ENCODE measurements around the gene DNAH14. TPM values are rescaled to one million over a fixed set of nuclear protein-coding genes. Genes with fewer than 3 reads are reported as not detected.
"Not testable (repeated sequence)": the region's sequence is repeated elsewhere in the genome, so short reads cannot be mapped to it uniquely, and the experiment has no call there.

Gene DNAH14
- 35.2 TPM for polyA plus RNA-seq (2013, experiment 1 of 4)
- 36.4 TPM for polyA plus RNA-seq (2013, experiment 2 of 4)
- 38.8 TPM for polyA plus RNA-seq (2013, experiment 3 of 4)
- polyA plus RNA-seq (2013, experiment 4 of 4) = 41.4 TPM

DNA sequence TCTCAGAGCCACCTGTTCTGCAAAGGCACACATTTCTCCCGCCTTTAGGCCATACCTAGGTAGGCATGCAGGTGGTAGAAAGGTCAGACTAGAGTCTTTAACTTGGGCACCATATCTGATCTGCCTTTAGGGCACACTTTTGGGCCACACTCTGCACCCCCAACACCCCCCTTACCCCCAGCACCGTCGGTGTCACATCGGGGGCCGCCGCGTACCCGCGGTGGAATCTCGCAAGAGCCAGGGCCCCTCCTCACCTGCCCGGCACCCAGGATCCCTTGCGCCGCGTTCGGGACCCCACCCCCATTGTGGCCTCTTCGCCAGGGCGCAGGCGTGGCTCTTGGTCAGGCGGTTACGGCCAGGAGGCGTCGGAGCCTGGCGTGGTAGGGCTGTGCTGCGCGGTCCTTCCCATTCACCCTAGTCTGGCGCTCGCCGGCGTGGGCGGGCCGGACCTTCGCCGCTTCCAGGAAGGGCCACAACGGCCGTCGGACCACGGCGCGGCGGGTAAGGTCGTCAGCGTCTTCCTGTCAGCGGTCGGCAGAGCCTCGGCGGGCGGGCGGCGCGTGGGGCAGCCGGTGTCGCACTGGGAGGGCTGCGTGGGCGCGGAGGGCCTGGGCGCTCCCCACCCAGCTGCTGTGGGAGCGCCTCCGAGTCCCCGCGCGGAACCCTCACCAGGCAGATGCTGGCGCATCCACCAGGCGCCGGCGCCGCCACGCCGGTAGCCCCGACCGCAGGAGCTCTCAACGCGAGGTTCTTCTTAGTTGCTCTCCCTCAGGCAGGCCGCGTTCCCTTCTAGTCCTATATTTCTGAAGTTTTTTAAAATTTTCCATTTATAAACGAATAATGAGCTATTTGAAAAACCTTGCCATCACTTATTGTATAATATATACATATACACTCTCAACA, at the start of gene DNAH14:
Gene DNAH14 (plus strand): TSS at position 341 of the 903 bp plus-strand sequence. CDS start 23,028 bp downstream, outside the sequence.
- H3K4me3 ChIP-seq (ENCODE audit: insufficient read depth, low read depth, low read length) = peak within 1 kb of the TSS; percentile 51
- no peak within 1 kb of the TSS for H3K27ac ChIP-seq (ENCODE audit: insufficient read depth, low read depth, low read length, poor library complexity, severe bottlenecking)
- WGBS, 2 experiments = 1 to 2% methylated on average over 74 of the region's 75 CpGs
- no peaks in the 10 kb centered on the region for H3K4me1 ChIP-seq (ENCODE audit: control insufficient read depth, insufficient read depth, low read length)
- no peaks in the 10 kb centered on the region for H3K27me3 ChIP-seq (ENCODE audit: control insufficient read depth, insufficient read depth, low read length, poor library complexity, severe bottlenecking)
- peaks cover 5% of the 10 kb centered on the region for H3K9me3 ChIP-seq (ENCODE audit: control insufficient read depth, low read length)
- no peaks in the 10 kb centered on the region for H3K36me3 ChIP-seq (ENCODE audit: control insufficient read depth, insufficient read depth, low read length)

DNA sequence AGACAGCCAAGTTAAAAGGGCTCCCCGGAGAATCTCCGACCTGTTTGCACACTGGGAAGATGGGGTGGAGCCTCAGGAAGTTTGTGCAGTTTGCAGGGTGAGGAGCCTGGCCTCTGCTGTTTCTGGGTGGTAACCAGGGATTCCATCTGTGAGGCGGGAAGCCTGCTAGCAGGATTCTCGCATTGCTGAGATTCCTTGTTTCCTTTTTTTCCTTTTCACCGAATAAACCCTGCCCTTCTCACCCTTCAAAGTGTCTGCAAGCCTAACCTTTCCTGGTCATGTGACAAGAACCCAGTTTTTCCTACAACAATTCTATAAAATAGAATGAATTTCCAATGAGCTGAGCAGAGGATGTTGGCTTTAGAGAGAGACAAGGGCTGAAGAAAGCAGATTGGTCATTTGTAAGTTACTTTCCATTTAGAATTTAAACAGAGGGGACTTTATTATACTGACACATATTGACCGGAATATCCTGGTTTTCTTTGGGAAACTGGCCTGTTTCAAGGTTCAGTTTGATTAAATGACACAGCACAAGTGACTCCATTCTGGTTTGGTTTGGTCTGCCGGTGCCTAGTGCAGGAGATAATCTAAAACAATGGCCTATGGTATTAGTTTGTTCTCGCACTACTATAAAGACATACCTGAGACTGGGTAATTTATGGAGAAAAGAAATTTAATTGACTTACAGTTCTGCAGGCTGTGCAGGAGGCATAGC, 48.7 kb upstream of the DNAH14 start:
- Histone ChIP-seq H3K27ac (ENCODE audit: insufficient read depth, low read depth, low read length, poor library complexity, severe bottlenecking) (peak overlapping the region; percentile 18), H3K27me3 (ENCODE audit: control insufficient read depth, insufficient read depth, low read length, poor library complexity, severe bottlenecking) (no peaks in the 10 kb centered on the region), H3K9me3 (ENCODE audit: control insufficient read depth, low read length) (no peaks in the 10 kb centered on the region), H3K36me3 (ENCODE audit: control insufficient read depth, insufficient read depth, low read length) (no peaks in the 10 kb centered on the region), H3K4me3 (ENCODE audit: insufficient read depth, low read depth, low read length) (peak overlapping the region; percentile 6), H3K4me1 (ENCODE audit: control insufficient read depth, insufficient read depth, low read length) (peaks cover 11% of the 10 kb centered on the region)
- 38 to 39% methylated on average over 8 of the region's 8 CpGs for WGBS, 2 experiments

DNA sequence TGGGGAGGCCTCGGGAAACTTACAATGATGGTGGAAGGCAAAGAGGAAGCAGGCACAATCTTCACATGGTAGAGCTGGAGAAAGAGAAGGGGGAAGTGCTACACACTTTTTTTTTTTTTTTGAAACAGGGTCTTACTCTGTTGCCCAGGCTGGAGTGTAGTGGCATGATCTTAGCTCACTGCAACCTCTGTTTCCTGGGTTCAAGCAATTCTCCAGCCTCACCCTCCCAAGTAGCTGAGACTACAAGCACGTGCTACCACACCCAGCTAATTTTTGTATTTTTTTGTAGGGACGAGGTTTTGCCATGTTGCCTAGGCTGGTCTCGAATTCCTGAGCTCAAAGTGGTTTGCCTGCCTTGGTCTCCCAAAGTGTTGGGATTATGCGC, 48.2 kb upstream of the DNAH14 start:
- H3K27ac ChIP-seq (ENCODE audit: insufficient read depth, low read depth, low read length, poor library complexity, severe bottlenecking) = not testable (repeated sequence)
- WGBS, 2 experiments = 88 to 92% methylated on average over 5 of the region's 5 CpGs
- H3K4me1 ChIP-seq (ENCODE audit: control insufficient read depth, insufficient read depth, low read length) = peaks cover 11% of the 10 kb centered on the region

DNA sequence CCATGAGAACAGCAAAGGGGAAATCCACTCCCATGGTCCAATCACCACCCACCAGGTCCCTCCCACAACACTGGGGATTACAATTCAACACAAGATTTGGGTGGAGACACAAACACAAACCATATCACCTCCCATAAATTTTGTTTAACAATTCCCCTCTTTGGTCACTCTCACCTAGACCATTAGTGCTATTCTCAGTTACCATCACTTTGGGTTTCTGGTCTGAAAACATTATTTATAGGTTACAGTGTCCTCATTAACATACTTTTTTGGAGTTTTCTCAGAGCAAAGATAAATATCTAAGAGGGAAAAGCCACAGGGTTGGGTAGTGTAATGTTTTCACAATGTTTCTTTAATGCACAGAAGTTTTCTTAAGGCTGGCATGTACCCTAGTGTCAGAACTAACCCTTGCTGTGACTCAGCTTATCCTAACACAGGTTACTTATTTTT, 47.7 kb upstream of the DNAH14 start:
- H3K4me1 ChIP-seq (ENCODE audit: control insufficient read depth, insufficient read depth, low read length) = peaks cover 11% of the 10 kb centered on the region
- no peak overlapping the region for H3K27ac ChIP-seq (ENCODE audit: insufficient read depth, low read depth, low read length, poor library complexity, severe bottlenecking)
- no peak overlapping the region for H3K4me3 ChIP-seq (ENCODE audit: insufficient read depth, low read depth, low read length)
- H3K9me3 ChIP-seq (ENCODE audit: control insufficient read depth, low read length) = no peaks in the 10 kb centered on the region
- no peaks in the 10 kb centered on the region for H3K27me3 ChIP-seq (ENCODE audit: control insufficient read depth, insufficient read depth, low read length, poor library complexity, severe bottlenecking)
- H3K36me3 ChIP-seq (ENCODE audit: control insufficient read depth, insufficient read depth, low read length) = no peaks in the 10 kb centered on the region

More for the DNA sequence above, 48.2 kb upstream of the DNAH14 start:
- not testable (repeated sequence) for H3K27me3 ChIP-seq (ENCODE audit: control insufficient read depth, insufficient read depth, low read length, poor library complexity, severe bottlenecking); H3K4me3 ChIP-seq (ENCODE audit: insufficient read depth, low read depth, low read length); H3K9me3 ChIP-seq (ENCODE audit: control insufficient read depth, low read length); H3K36me3 ChIP-seq (ENCODE audit: control insufficient read depth, insufficient read depth, low read length)

DNA sequence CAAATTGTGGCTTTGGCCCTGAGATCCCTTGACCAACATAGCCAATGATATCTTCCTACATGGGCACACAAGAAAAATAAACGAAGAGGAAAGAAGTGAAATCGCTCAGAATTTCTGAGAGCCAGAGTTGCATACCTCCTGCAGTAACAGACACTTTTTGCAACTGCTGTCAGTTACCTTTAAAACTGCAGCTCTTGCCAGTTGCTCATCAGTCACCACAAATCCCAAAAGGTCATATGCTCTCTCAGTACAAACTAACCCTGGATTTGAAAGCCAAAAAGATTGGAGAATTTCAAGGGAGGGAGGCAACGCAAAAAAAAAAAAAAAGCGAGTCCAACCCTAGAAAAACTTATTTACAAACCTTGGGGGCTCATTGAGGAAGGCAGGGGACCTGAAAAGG, 47.2 kb upstream of the DNAH14 start:
- Histone ChIP-seq H3K27ac (ENCODE audit: insufficient read depth, low read depth, low read length, poor library complexity, severe bottlenecking) (no peak overlapping the region), H3K4me1 (ENCODE audit: control insufficient read depth, insufficient read depth, low read length) (peaks cover 11% of the 10 kb centered on the region), H3K27me3 (ENCODE audit: control insufficient read depth, insufficient read depth, low read length, poor library complexity, severe bottlenecking) (no peaks in the 10 kb centered on the region), H3K4me3 (ENCODE audit: insufficient read depth, low read depth, low read length) (no peak overlapping the region), H3K9me3 (ENCODE audit: control insufficient read depth, low read length) (no peaks in the 10 kb centered on the region), H3K36me3 (ENCODE audit: control insufficient read depth, insufficient read depth, low read length) (no peaks in the 10 kb centered on the region)
- WGBS, 2 experiments = 83 to 84% methylated on average over 4 of the region's 4 CpGs

DNA sequence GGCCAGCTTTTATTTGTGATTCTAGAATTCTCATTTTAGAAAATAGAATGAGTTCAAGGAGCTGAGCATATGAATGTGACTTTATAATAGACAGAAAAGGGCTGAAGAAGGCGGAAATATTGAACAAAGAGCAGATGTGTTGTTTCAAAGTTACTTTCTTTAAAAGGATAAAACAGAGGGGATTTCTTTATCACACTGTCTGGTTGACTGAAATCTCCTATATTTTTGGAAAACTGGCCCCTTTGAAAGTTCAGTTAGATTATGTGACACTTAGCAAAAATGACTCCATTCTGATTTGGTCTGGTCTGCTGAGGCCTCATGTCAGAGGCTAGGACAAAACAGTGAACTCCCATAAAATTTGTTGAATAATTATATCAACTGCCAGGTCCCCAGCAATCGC, 46.4 kb upstream of the DNAH14 start:
- Histone ChIP-seq H3K9me3 (ENCODE audit: control insufficient read depth, low read length) (no peaks in the 10 kb centered on the region), H3K27ac (ENCODE audit: insufficient read depth, low read depth, low read length, poor library complexity, severe bottlenecking) (no peak overlapping the region)
- 59 to 74% methylated on average over 2 of the region's 2 CpGs for WGBS, 2 experiments

DNA sequence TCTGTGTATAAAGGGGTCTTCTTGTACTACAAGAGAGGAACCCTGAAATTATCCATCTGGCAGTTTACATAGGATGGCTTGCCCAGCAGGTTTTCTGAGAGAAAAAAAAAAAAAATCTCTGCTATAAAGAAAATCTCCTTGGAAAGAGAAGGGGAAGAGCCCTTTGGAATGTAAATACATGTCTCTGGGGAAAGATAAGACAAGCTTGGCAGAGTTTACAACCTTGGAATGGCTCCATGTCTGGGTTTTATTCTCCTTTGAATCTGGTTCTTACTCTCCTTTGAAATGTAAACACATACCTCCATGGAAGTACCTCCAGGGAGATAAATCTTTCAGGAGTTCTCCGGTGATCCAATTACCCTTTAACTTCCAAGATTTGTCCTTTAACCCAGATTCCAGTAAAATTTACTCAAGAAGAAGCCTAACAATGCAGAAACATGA, 45.1 kb upstream of the DNAH14 start:
- H3K27ac ChIP-seq (ENCODE audit: insufficient read depth, low read depth, low read length, poor library complexity, severe bottlenecking) = no peak overlapping the region
- WGBS, 2 experiments = 17 to 20% methylated on average over 1 of the region's 1 CpG
- no peaks in the 10 kb centered on the region for H3K27me3 ChIP-seq (ENCODE audit: control insufficient read depth, insufficient read depth, low read length, poor library complexity, severe bottlenecking)
- no peaks in the 10 kb centered on the region for H3K36me3 ChIP-seq (ENCODE audit: control insufficient read depth, insufficient read depth, low read length)
- no peaks in the 10 kb centered on the region for H3K9me3 ChIP-seq (ENCODE audit: control insufficient read depth, low read length)
- no peak overlapping the region for H3K4me3 ChIP-seq (ENCODE audit: insufficient read depth, low read depth, low read length)
- peaks cover 10% of the 10 kb centered on the region for H3K4me1 ChIP-seq (ENCODE audit: control insufficient read depth, insufficient read depth, low read length)

More for the DNA sequence above, 46.4 kb upstream of the DNAH14 start:
- Histone ChIP-seq H3K4me1 (ENCODE audit: control insufficient read depth, insufficient read depth, low read length) (peaks cover 11% of the 10 kb centered on the region), H3K27me3 (ENCODE audit: control insufficient read depth, insufficient read depth, low read length, poor library complexity, severe bottlenecking) (no peaks in the 10 kb centered on the region), H3K4me3 (ENCODE audit: insufficient read depth, low read depth, low read length) (no peak overlapping the region), H3K36me3 (ENCODE audit: control insufficient read depth, insufficient read depth, low read length) (no peaks in the 10 kb centered on the region)

DNA sequence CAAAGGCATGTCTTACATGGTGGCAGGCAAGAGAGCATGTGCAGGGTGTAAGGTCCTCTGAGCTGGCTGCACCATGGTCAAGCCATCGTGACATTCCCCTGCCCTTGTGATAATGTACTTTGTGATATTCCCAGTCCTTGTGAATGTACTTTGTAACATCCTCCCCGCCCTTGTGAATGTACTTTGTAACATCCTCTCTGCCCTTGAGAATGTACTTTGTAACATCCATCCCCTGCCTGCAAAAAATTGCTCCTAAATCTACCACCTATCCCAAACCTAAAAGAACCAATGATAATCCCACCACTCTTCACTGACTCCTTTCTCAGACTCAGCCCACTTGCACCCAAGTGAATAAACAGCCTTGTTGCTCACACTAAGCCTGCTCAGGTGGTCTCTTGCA, 44.1 kb upstream of the DNAH14 start:
- not testable (repeated sequence) for H3K27ac ChIP-seq (ENCODE audit: insufficient read depth, low read depth, low read length, poor library complexity, severe bottlenecking); H3K27me3 ChIP-seq (ENCODE audit: control insufficient read depth, insufficient read depth, low read length, poor library complexity, severe bottlenecking); H3K36me3 ChIP-seq (ENCODE audit: control insufficient read depth, insufficient read depth, low read length); H3K4me3 ChIP-seq (ENCODE audit: insufficient read depth, low read depth, low read length); H3K4me1 ChIP-seq (ENCODE audit: control insufficient read depth, insufficient read depth, low read length); H3K9me3 ChIP-seq (ENCODE audit: control insufficient read depth, low read length)
- 86 to 89% methylated on average over 2 of the region's 2 CpGs for WGBS, 2 experiments

DNA sequence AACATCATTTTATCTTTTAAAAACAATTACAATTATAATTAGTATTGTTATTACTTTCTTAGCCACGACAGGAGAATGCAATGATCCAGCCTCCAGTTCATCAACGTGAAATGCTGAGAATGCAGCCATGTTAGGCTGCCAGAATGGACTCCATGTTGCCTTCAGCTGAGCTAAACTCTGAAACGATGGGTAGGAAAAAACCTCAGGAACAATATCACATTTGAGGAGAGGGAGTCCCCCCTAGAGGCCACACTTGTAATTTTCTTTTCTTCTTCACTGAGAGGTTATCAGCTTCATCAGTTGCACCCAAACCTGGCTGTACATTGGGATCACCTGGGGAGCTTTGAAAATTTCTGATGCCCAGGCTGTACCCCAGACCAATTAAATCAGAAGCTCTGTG, 34.6 kb upstream of the DNAH14 start:
- no peaks in the 10 kb centered on the region for H3K36me3 ChIP-seq (ENCODE audit: control insufficient read depth, insufficient read depth, low read length)
- H3K27ac ChIP-seq (ENCODE audit: insufficient read depth, low read depth, low read length, poor library complexity, severe bottlenecking) = no peak overlapping the region
- 23 to 34% methylated on average over 3 of the region's 3 CpGs for WGBS, 2 experiments
- H3K4me1 ChIP-seq (ENCODE audit: control insufficient read depth, insufficient read depth, low read length) = no peaks in the 10 kb centered on the region
- H3K4me3 ChIP-seq (ENCODE audit: insufficient read depth, low read depth, low read length) = no peak overlapping the region
- no peaks in the 10 kb centered on the region for H3K9me3 ChIP-seq (ENCODE audit: control insufficient read depth, low read length)
- H3K27me3 ChIP-seq (ENCODE audit: control insufficient read depth, insufficient read depth, low read length, poor library complexity, severe bottlenecking) = no peaks in the 10 kb centered on the region

DNA sequence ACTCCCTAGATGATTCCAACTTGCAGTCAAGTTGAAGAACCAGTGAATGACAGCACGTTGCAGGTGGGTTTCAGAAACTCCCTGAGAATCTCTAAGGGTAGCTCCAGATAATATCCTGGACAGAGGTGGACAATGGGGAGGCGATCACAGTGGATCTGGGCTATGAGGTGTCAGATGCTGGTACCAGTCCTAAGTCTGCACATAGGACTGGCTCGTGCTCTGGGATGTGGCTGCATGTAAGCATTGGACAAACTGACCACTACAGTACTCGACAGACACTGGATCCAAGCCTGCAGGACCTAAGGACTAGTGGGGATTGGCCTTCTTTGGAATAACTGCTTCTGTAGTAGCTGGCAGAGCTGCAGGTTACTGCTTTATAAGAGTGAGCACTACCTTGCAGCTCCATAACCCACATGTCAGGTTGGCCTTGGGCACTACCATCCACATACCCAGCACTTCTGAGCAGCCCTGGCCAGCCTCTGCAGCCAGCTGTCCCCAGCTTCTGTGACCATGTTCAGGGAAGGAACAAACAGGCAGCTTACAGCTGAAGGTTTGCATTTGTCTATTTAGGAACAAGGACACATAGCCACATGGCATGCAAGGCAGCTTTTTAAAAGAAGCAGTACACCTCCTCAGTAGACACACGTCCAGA, 33.2 kb upstream of the DNAH14 start:
- no peak overlapping the region for H3K4me3 ChIP-seq (ENCODE audit: insufficient read depth, low read depth, low read length)
- H3K4me1 ChIP-seq (ENCODE audit: control insufficient read depth, insufficient read depth, low read length) = no peaks in the 10 kb centered on the region
- H3K36me3 ChIP-seq (ENCODE audit: control insufficient read depth, insufficient read depth, low read length) = no peaks in the 10 kb centered on the region
- no peaks in the 10 kb centered on the region for H3K27me3 ChIP-seq (ENCODE audit: control insufficient read depth, insufficient read depth, low read length, poor library complexity, severe bottlenecking)
- no peaks in the 10 kb centered on the region for H3K9me3 ChIP-seq (ENCODE audit: control insufficient read depth, low read length)
- WGBS, 2 experiments = 90 to 94% methylated on average over 5 of the region's 5 CpGs
- H3K27ac ChIP-seq (ENCODE audit: insufficient read depth, low read depth, low read length, poor library complexity, severe bottlenecking) = no peak overlapping the region
